ENCODE data around the gene RENBP. TPM values are rescaled to one million over a fixed set of nuclear protein-coding genes. Genes with fewer than 3 reads are reported as not detected.

The RENBP gene
- total RNA-seq, 1 experiment from 2014 or later, result 5.7 TPM

GRCh38 chrX:153910446-153910845 lies 34.0 kb downstream of the RENBP start:
- no peaks in the 10 kb centered on the region for H3K4me1 ChIP-seq (ENCODE audit: insufficient read depth, low read length, poor library complexity, severe bottlenecking)
- no peaks in the 10 kb centered on the region for H3K27me3 ChIP-seq (replicated peaks; ENCODE audit: insufficient read depth, low read depth, low read length, poor library complexity)
- CTCF ChIA-PET, result no interaction called here
- H3K4me3 ChIP-seq (ENCODE audit: low read depth, low read length, poor library complexity, severe bottlenecking), result no peak overlapping the region
- BruUV-seq (replicated peaks), result no TSS peak
- intact Hi-C loops (cut with micrococcal nuclease; ENCODE audit: unreplicated experiment), result no loop called here
- no peaks in the 10 kb centered on the region for H3K36me3 ChIP-seq (ENCODE audit: insufficient read depth, low read length, poor library complexity, severe bottlenecking)
- POLR2A ChIA-PET (ENCODE audit: low non-redundant PET), result no interaction called here
- no peaks in the 10 kb centered on the region for H3K9me3 ChIP-seq (ENCODE audit: low read depth, low read length, poor library complexity, severe bottlenecking)
- H3K27ac ChIP-seq (ENCODE audit: low read depth, low read length, poor library complexity, severe bottlenecking), result no peak overlapping the region
- DNase-seq (ENCODE audit: low spot score), result no peak
- TF ChIP-seq EZH2 (IDR thresholded peaks at IDR 0.05; ENCODE audit: borderline replicate concordance, low read depth, low read length, poor library complexity, severe bottlenecking), result no peak
- no peak for TF ChIP-seq CTCF (conservative IDR thresholded peaks at IDR 0.05; ENCODE audit: low read depth, low read length)

DNA sequence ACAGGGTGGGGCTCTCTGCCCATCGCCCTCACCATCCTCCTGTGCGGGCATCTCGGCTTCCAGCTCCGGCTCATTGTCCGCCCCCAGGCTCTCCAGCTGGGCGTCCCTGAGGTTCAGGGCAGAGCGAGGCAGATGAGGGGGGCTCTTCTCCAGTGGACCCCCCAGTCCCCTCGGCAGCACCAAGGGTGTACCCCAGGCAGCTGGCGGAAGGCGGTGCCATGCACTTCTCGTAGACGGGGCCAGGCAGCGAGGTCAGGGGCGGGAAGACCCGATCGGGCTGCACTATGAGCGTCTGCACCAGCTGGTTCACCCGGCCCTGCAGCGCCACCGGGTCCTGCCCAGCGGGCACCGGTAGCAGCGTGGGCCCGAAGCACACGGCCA lies 34.5 kb downstream of the RENBP start:
- TF ChIP-seq CTCF (conservative IDR thresholded peaks at IDR 0.05; ENCODE audit: low read depth, low read length) (no peak), EZH2 (IDR thresholded peaks at IDR 0.05; ENCODE audit: borderline replicate concordance, low read depth, low read length, poor library complexity, severe bottlenecking) (no peak)
- intact Hi-C loops (cut with micrococcal nuclease; ENCODE audit: unreplicated experiment), result no loop called here
- Histone ChIP-seq H3K36me3 (ENCODE audit: insufficient read depth, low read length, poor library complexity, severe bottlenecking) (no peaks in the 10 kb centered on the region), H3K4me1 (ENCODE audit: insufficient read depth, low read length, poor library complexity, severe bottlenecking) (no peaks in the 10 kb centered on the region), H3K9me3 (ENCODE audit: low read depth, low read length, poor library complexity, severe bottlenecking) (no peaks in the 10 kb centered on the region), H3K27ac (ENCODE audit: low read depth, low read length, poor library complexity, severe bottlenecking) (no peak overlapping the region), H3K27me3 (replicated peaks; ENCODE audit: insufficient read depth, low read depth, low read length, poor library complexity) (no peaks in the 10 kb centered on the region), H3K4me3 (ENCODE audit: low read depth, low read length, poor library complexity, severe bottlenecking) (no peak overlapping the region)
- CTCF ChIA-PET, result no interaction called here
- no peak for DNase-seq (ENCODE audit: low spot score)
- POLR2A ChIA-PET (ENCODE audit: low non-redundant PET), result no interaction called here
- BruUV-seq (replicated peaks), result no TSS peak

- no peaks in the 10 kb centered on the region for H3K4me1 ChIP-seq (ENCODE audit: insufficient read depth, low read length, poor library complexity, severe bottlenecking)
- H3K27ac ChIP-seq (ENCODE audit: low read depth, low read length, poor library complexity, severe bottlenecking), result no peak overlapping the region
- intact Hi-C loops (cut with micrococcal nuclease; ENCODE audit: unreplicated experiment), result no loop called here
- ChIA-PET POLR2A (ENCODE audit: low non-redundant PET) (interaction anchor here (0.7 kb wide), 1 partner anchor 22 kb away, joined by 7 read pairs; no protein-coding TSS in a partner anchor), CTCF (interaction anchor here (0.6 kb wide), 1 partner anchor 105 kb away, joined by 5 read pairs; no protein-coding TSS in a partner anchor)
- no peaks in the 10 kb centered on the region for H3K27me3 ChIP-seq (replicated peaks; ENCODE audit: insufficient read depth, low read depth, low read length, poor library complexity)
- no peaks in the 10 kb centered on the region for H3K36me3 ChIP-seq (ENCODE audit: insufficient read depth, low read length, poor library complexity, severe bottlenecking)
- no peak overlapping the region for H3K4me3 ChIP-seq (ENCODE audit: low read depth, low read length, poor library complexity, severe bottlenecking)
- no peak for DNase-seq (ENCODE audit: low spot score)
- H3K9me3 ChIP-seq (ENCODE audit: low read depth, low read length, poor library complexity, severe bottlenecking), result no peaks in the 10 kb centered on the region
- TF ChIP-seq EZH2 (IDR thresholded peaks at IDR 0.05; ENCODE audit: borderline replicate concordance, low read depth, low read length, poor library complexity, severe bottlenecking), result no peak
- no peak for TF ChIP-seq CTCF (conservative IDR thresholded peaks at IDR 0.05; ENCODE audit: low read depth, low read length)
- BruUV-seq (replicated peaks), result no TSS peak
Observed at GRCh38 chrX:153909024-153909979, 35.1 kb downstream of the RENBP start.

Measured in A673 (cell line).